GM10248 (cell line): ENCODE results near the gene DIP2A.
"Not testable (repeated sequence)": the region's sequence is repeated elsewhere in the genome, so short reads cannot be mapped to it uniquely, and the experiment has no call there.

Experiments
- CTCF ChIA-PET: fragments of 300-600 bp; sonication (Branson Sonifier 250); formaldehyde crosslinking; extraction: SDS; loops from one replicate; lab custom pipeline; 2021; ENCODE audit warnings: antibody characterized with exemption; lab: Yijun Ruan, JAX
- POLR2A ChIA-PET: fragments of 350-650 bp; sonication (Branson Sonifier 250); formaldehyde crosslinking; extraction: SDS; loops from one replicate; lab custom pipeline; 2020; ENCODE audit warnings: antibody characterized with exemption; lab: Yijun Ruan, JAX
- DNase-seq: peaks from one replicate; pipeline ENCODE4 v3.0.0; 2012; ENCODE audit errors: extremely low spot score
- CTCF ChIP-seq: IDR thresholded peaks from 2 replicates; pipeline ENCODE4 v1.5.1; 2012; ENCODE audit warnings: mild to moderate bottlenecking, low read depth; ENCODE audit errors: extremely low read depth, missing control alignments, control extremely low read depth

The DIP2A gene

GRCh38 chr21:46429754-46430681, 28.7 kb upstream of the DIP2A start:
- no peak for DNase-seq
- CTCF ChIA-PET, result no interaction called here
- no peak for TF ChIP-seq CTCF
- POLR2A ChIA-PET, result no interaction called here

GRCh38 chr21:46431448-46431847, 27.2 kb upstream of the DIP2A start:
- no peak for DNase-seq
- no peak for TF ChIP-seq CTCF
- ChIA-PET CTCF (no interaction called here), POLR2A (no interaction called here)

GRCh38 chr21:46431884-46432488, 26.7 kb upstream of the DIP2A start:
- TF ChIP-seq CTCF, result no peak
- ChIA-PET POLR2A (no interaction called here), CTCF (no interaction called here)
- no peak for DNase-seq

GRCh38 chr21:46433116-46433515, 25.6 kb upstream of the DIP2A start:
- POLR2A ChIA-PET, DNase-seq, CTCF ChIA-PET: not testable (repeated sequence)

- POLR2A ChIA-PET, result no interaction called here
- TF ChIP-seq CTCF, result no peak
- CTCF ChIA-PET, result interaction anchor here (1.0 kb wide), 1 partner anchor 18 kb away, joined by 3 read pairs; no protein-coding TSS in a partner anchor
- no peak for DNase-seq
These were observed 24.3 kb upstream of the DIP2A start for GRCh38 chr21:46434322-46434958.

- ChIA-PET POLR2A (no interaction called here), CTCF (interaction anchor here (1.0 kb wide), 1 partner anchor 17 kb away, joined by 3 read pairs; no protein-coding TSS in a partner anchor)
- no peak for TF ChIP-seq CTCF
- no peak for DNase-seq
These were observed 22.9 kb upstream of the DIP2A start for GRCh38 chr21:46435786-46436227.
